SW480 (cell line): ENCODE data around the gene PRKN.
"Not testable (repeated sequence)": the region's sequence is repeated elsewhere in the genome, so short reads cannot be mapped to it uniquely, and the experiment has no call there.

Source experiments
- DNase-seq: peaks from one replicate; pipeline ENCODE4 v3.0.0-alpha.2; 2016; ENCODE audit warnings: low spot score

Gene PRKN

GRCh38 chr6:162710936-162711335, 16.6 kb downstream of the PRKN start:
- DNase-seq: no peak

- no peak for DNase-seq
Observed at GRCh38 chr6:162710419-162710818, 17.1 kb downstream of the PRKN start.

GRCh38 chr6:162709431-162709830, 18.1 kb downstream of the PRKN start:
- no peak for DNase-seq

DNA sequence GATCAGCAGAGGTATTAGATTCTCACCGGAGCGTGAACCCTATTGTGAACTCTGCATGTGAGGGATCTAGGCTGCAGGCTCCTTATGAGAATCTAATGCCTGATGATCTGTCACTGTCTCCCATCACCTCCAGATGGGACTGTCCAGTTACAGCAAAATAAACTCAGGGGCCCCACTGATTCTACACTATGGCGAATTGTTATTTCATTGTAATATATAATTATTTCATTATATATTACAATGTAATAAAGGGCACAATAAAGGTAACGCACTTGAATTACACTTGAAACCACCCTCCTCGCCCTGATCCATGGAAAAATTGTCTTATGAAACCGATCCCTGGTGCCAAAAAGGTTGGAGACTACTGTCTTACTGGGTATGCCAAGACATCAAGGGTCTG, 18.6 kb downstream of the PRKN start:
- DNase-seq: no peak

DNA sequence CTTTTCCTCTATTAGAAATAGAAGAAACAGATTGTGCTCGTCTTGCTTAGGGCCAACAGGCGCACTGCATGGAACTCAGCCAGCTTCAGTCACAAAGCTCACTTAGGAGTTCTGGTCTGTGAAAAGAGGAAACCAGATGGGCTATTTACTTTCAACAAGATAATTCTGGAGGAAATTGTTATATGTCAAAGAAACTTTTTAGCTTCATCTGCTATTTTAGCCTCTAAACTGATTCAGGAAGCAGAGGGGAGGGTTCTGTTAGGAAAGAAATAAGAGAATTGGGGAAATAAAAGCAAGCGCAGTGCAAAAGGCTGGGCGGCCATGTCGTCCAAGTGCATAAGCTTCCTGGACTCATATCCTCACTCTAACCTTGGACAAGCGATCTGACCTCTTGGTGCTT, 21.3 kb downstream of the PRKN start:
- no peak for DNase-seq

- DNase-seq: no peak
Observed at GRCh38 chr6:162705736-162706135, 21.8 kb downstream of the PRKN start.

DNA sequence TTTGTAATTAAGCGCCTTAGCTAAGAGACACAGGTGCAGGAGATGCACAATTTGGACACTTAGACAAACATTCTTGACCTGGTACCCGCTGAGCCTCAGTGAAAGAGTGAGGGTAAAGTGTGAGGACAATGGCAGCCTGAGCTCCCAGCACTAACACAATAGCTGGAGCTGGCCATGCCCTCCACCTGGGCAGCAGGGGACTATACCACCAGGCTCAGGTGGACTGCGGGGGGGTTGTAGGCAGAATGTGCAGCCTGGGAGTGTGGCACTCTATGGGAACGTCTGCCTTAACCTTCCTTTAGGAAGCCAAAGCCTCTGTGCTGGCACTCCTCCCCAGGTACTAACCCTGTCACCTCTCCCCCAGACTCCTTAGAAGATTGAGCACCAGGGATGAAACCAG, 23.6 kb downstream of the PRKN start:
- no peak for DNase-seq

DNA sequence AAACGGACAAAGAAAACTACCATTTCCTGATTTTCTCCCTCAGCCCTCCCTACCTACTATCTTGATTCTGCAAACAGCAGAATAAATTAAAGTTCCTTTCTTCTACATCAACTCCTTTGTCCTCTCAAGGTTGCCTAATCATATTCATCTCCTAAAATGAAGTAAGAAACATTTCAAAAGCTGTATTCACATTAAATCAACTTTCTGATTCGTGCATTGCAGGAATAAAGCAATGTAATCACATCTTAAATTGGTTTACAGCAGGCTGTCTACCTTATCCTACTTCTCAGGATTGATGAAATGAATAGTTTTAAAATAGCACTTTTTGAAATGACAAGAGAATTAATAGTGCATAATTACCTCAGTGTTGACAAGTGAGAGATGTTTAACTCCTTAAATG, 25.1 kb downstream of the PRKN start:
- DNase-seq: no peak

DNA sequence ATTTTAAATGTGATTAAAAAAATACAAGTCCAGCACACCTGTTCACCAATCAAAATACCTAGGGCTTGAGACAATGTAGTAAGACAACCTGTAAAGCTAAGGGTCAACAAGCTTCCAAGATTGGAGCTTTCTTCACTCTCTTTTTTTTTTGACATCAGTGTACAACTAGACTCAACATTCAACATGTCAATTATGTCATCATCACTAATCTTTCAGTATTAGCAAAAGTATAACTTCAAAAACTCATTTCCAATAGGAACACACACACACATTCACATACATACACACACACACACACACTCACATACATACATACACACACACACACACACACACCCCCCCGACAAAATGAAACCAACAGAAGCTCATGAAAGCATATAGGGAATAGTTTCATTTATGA, 26.0 kb downstream of the PRKN start:
- no peak for DNase-seq

- no peak for DNase-seq
Observed at GRCh38 chr6:162700966-162701365, 26.6 kb downstream of the PRKN start.

DNA sequence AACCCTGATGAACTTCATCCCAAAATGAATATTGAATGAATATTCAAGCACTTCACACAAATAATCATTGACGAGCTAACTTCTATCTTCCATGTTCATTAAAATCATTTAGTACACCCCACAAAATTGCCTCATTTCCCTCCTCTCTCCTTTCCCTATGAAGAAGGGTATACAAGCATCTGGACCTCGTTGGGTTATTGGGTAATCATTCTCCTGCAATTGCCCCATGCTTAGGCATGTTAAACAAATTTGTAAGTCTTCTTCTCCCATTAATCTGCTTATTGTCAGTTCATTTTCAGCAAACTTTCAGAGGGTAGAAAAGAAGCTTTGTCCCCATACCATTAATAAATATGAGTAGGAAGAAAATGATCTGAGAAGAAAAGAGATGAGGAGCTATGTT, 27.6 kb downstream of the PRKN start:
- no peak for DNase-seq

GRCh38 chr6:162698440-162698839, 29.1 kb downstream of the PRKN start:
- DNase-seq: no peak

GRCh38 chr6:162697872-162698403, 29.6 kb downstream of the PRKN start:
- DNase-seq: no peak

DNA sequence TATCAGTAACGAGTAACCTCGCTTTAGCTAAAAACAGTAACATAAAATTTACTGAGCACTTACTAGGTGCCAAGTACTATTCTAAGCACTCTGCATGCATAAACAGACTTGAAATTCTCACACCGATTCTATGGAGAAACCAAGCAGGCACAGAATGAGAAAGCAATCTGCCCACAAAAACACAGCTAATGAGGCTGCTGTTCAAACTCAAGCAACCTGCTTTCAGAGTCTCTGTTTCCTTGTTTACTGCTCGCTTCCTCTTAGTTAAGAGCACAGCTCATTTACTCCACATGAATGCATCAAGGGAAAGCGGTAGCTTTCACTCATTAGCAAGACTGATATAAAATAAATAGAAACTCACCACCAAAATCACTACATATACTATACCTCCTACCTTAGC, 37.4 kb downstream of the PRKN start:
- DNase-seq: no peak

DNA sequence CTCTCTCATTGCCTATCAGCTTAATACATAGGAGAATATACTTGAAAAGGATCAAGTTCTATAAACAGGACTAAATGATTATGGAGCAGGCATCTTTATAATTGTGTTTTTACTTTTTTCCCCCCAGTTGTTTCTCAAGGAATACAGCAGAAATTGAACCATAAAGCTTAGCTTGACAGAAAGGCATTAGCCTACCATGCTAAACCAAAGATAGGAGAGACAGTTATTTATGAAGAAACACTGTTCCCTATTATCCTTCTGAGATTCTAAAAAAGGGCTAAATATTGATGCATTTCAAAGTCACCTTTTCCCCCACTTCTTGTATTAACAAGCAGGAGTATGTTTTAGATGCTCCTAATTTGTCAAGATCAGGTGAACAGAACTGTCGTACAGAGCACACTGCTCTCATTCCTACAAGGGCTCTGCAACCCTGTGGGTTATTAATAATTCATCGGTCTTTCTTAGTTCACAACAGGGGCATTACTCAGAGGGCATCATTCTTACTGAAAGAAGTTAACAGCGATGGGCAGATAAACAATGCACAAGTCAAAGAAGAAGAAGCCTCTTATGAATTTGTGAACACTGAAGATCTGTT, 38.7 kb downstream of the PRKN start:
- no peak for DNase-seq

DNA sequence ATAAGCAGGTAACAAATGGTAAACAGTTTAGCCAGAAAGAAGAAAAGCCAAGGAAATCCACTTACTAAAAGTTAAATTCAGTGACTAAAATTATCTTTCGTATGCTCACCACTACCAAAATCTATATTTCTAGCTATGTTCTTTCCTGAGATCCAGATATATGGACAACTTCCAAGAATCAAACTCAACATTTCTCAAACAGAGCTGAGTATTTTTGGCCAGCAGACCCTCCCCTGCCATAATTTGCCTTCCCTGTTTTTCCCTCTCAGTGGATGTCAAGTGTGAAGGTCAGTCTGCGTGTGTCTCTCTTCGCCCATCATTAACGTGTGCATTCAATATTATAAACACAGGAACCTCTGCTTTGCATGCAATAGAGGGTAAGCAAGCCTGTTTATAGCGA, 42.0 kb downstream of the PRKN start:
- no peak for DNase-seq

DNA sequence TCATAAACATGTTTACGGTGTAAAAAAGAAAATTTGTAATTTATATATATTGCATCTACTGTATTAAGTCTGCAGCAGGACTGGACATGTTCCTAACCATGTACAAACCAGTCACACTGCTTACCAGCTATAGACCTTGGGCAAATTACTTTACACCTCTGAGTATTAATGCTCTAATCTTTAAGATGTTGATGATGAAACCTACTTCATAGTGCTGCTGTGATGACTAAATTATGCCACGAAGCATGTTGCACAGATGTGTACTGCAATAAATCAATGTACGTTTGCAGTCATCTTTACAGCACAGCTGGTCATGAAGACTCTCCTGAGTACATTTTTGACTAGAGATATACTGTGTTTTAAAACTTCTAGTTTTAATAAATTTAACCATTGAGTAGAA, 42.6 kb downstream of the PRKN start:
- no peak for DNase-seq

GRCh38 chr6:162684052-162684451, 43.5 kb downstream of the PRKN start:
- DNase-seq: no peak

GRCh38 chr6:162683135-162683534, 44.4 kb downstream of the PRKN start:
- no peak for DNase-seq

DNA sequence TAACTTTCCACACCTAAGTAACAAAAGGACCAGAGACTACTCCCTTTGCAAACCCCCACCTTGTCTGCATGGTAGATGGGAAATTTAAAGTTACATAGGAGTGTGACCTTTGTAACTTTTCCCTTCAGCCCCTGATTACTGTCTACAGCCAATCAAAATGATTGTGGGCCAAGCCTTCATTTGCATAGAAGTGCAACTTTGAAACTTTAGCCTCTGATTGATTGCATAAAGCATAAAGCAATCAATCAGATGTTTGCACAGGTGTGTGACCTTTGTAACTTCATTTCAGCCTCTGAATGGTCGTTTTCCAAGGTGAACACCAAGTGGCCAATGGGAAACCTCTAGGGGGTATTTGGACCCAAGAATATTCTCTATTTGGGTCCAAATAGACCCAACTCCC, 46.1 kb downstream of the PRKN start:
- DNase-seq: no peak

DNA sequence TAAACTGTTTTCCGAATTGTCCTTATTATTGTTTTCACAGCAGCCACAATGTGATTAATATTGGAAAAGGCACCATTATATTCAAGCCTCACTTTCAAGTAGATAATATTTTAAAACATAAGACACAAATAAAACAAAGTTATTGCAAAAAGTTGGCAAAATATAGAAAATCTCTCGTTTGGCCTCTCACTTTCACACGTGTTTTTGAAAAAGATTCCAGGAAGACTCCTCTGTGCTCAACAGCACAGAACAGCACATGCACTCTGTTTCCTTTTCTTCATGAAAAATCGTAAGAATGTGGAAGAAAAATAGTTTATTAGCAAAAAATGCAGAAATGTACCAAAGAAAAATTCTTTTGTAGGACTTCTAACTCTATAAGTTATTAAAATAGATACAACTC, 46.7 kb downstream of the PRKN start:
- no peak for DNase-seq

DNA sequence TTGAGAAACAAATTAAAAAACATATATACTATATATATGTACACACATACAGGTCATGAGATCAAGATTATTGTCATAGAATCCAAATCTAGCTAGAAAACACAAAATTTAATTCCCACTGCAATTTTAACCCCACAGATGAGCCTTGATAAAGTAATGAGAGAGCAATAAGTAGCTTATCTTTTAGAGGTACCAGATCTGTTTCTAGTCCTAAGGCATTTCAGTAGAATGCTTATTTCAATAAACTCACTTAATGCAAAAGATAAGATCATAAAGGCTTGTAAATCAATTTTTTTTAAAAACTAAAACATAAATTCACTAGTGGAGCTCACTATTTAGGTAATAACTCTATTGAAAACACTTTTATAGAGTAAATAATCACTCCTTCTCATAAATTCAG, 47.2 kb downstream of the PRKN start:
- DNase-seq: no peak

DNA sequence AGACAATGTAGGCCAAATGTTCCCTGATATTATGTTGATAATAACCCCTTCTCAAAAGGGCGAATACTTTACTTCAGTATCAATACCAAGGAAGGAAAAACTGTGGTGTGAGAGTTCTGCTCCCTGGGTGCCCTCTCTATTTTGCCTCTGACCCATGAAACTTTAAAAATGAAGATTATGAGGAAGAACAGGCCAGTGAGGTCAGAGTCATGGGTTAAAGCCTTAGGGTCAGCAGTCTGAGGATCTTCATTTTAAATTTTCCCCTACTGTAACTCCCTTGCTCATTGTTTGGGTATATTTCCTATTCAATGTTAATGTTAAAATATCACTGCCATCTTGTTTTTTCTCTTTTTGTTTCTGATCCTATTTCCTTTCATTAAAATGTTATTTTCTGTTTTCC, 47.9 kb downstream of the PRKN start:
- no peak for DNase-seq

DNA sequence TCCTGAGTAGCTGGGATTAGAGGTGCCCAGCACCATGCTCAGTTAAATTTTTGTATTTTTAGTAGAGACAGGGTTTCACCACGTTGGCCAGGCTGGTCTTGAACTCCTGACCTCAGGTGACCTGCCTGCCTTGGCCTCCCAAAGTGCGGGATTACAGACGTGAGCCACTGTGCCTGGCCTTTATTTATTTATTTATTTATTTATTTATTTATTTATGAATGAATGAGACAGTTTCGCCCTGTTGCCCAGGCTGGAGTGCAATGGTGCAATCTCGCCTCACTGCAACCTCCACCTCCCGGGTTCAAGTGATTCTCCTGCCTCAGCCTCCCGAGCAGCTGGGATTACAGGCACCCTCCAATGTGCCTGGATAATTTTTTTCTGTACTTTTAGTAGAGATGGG, 48.7 kb downstream of the PRKN start:
- not testable (repeated sequence) for DNase-seq

DNA sequence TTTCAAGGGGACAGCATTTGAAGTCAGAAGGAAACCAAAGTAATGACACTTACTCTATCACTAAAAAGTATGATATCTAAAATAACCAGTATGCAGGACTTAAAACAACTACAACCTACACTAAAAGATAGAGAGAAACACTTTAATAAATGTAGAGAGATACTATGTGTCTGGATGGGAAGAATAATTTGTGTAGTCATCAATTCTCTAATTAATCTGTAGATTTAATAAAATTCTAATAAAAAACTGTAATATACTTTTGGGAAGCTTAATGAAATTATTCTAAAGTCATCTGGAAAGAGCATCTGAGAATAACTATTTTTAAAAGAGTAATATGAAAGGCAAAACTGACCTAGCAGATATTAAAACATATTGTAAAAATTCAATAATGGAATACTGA, 52.1 kb downstream of the PRKN start:
- no peak for DNase-seq
